ENCODE results near the gene EXPH5.

EXPH5 gene

DNA sequence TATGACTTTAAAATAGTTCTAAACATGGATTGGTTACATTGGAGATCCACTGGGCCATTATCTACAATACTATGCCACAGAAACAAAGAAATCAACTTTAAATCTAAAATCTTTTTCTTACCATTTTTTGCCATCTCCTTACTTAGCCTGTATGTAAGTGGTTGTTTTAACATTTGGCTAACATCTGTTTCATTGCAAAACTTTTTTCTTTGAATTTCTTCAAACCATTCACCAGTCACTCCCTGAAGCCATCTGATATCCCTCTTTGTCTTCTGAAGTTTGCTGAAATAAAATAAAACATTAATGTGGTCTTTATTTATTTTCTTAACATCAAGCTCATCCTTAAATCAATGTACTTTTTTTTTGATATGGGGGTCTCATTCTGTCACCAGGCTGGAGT lies 52.0 kb downstream of the EXPH5 start:
- no peak overlapping the region for H3K4me3 ChIP-seq (replicated peaks; ENCODE audit: low read depth, low read length)
- DNase-seq (ENCODE audit: low read depth) = no peak
- TF ChIP-seq, protein P1, sequence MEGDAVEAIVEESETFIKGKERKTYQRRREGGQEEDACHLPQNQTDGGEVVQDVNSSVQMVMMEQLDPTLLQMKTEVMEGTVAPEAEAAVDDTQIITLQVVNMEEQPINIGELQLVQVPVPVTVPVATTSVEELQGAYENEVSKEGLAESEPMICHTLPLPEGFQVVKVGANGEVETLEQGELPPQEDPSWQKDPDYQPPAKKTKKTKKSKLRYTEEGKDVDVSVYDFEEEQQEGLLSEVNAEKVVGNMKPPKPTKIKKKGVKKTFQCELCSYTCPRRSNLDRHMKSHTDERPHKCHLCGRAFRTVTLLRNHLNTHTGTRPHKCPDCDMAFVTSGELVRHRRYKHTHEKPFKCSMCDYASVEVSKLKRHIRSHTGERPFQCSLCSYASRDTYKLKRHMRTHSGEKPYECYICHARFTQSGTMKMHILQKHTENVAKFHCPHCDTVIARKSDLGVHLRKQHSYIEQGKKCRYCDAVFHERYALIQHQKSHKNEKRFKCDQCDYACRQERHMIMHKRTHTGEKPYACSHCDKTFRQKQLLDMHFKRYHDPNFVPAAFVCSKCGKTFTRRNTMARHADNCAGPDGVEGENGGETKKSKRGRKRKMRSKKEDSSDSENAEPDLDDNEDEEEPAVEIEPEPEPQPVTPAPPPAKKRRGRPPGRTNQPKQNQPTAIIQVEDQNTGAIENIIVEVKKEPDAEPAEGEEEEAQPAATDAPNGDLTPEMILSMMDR (IDR thresholded peaks at IDR 0.05; ENCODE audit: low read length, missing control alignments) = no peak

DNA sequence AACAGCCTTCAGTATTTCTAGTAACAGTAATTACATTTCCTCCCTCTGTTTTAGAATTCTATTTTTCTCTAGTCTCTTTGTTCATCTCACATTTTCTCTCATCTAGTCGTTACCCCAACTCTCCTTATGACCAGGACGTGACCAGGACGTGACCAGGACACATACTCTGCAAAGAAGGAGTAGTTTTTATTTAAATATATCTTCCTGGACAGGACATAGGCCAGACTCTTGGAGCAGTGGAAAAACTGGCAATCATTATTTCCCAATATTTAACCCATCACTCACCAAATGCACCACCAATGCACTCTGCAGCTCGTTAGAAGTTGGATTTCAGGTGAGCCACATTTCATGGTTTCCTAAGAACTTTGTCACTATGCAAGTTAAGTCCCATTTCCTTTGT lies 55.1 kb downstream of the EXPH5 start:
- no peak for DNase-seq (ENCODE audit: low read depth)
- no peak overlapping the region for H3K4me3 ChIP-seq (replicated peaks; ENCODE audit: low read depth, low read length)
- TF ChIP-seq, protein P1 (IDR thresholded peaks at IDR 0.05; ENCODE audit: low read length, missing control alignments) = no peak

DNA sequence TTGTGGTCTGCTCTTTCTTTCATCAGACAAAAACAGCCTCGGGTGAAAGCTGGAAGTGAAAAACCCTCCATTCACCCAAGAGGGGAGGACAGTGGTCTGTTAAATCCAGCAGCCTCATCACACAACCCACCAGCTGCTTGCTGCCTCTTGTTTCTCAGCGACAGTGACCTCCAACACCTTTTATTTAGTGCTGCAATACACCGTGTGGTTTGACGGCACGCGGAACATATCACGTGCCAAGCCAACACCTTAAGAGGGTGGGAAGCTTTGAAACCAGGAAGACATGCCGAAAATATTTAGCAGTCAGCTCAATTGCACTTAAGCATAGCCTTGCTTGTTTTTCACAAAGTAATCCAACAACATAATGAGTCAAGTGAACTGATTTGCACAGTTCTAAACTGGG lies 55.5 kb downstream of the EXPH5 start:
- TF ChIP-seq, protein P1 (IDR thresholded peaks at IDR 0.05; ENCODE audit: low read length, missing control alignments) = no peak
- no peak overlapping the region for H3K4me3 ChIP-seq (replicated peaks; ENCODE audit: low read depth, low read length)
- DNase-seq (ENCODE audit: low read depth) = no peak

DNA sequence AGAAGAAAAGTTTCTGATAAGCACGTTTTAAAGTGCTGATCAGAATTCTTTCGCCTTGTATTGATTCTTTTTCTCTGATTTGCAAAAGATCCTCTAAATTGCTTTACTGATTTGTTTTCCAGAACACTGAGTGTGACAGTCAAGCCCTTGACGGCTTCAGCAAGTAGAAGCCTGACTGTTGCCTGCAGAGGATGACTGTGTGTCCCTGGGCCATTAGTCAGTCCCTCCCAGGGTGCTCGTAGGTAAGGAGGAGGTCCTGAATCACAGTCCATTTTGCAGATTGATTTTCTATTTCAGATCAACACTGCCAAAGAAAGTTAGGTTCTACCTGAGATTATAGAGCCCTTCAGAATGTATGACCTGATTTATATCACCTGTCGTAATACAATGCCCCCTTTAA lies 56.8 kb downstream of the EXPH5 start:
- DNase-seq (ENCODE audit: low read depth) = no peak
- TF ChIP-seq, protein P1 (IDR thresholded peaks at IDR 0.05; ENCODE audit: low read length, missing control alignments) = no peak
- no peak overlapping the region for H3K4me3 ChIP-seq (replicated peaks; ENCODE audit: low read depth, low read length)

DNA sequence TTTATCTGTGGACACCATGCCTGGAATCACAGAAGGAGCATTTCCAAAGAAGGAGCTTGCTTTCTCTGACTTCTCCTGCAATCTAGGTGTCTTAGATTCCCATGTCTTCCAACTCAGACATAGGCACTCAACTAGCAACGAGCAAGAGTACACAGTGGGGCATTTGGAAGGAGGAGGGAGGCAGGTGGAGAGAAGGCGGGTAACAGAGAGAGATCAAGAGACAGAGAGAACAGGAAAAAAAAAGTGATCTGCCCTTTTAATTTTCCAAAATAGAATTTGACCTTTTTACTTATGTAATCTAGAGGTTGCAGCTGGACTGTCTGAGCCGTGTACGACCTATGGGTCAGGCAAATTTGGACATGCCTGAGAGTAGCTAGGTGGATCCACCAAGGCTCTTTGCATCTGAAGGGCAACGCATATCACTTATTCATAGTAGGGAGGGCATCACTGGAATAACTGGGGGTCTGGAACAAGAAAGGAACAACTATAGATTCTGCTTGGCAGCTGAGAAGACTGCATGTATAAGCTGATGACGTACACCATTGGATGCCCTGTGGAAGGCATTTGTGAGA lies 58.1 kb downstream of the EXPH5 start:
- TF ChIP-seq, protein P1 (IDR thresholded peaks at IDR 0.05; ENCODE audit: low read length, missing control alignments) = no peak
- DNase-seq (ENCODE audit: low read depth) = no peak
- no peak overlapping the region for H3K4me3 ChIP-seq (replicated peaks; ENCODE audit: low read depth, low read length)

DNA sequence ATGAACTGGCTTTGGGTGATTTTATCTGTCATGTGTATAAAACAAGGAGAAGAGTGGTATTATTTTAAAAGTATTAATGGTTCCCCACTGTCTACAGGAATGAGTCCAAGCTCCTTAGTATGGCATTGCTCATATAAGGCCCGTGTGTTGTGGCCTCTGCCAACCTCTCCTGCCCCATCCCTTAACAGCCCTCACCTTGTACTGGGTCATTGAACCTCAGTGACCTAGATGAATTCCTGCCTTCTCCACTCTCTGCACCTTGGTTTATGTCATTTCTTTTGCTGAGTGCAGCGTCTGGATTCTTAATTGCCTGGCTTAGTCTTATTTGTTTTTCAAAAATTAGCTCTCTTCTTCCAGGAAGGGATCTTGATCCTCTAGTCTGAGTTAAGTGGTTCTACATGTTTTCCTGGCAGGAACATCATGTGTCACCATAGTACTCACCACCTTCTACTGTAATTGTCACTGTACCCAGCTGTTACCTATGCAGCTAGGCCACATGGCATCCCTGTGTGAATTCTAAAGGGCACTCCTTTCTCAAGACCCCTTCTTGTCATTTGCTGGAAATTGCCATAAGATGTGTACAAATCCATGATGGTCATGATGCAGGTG lies 59.2 kb downstream of the EXPH5 start:
- TF ChIP-seq, protein P1 (IDR thresholded peaks at IDR 0.05; ENCODE audit: low read length, missing control alignments) = no peak
- no peak overlapping the region for H3K4me3 ChIP-seq (replicated peaks; ENCODE audit: low read depth, low read length)
- no peak for DNase-seq (ENCODE audit: low read depth)

DNA sequence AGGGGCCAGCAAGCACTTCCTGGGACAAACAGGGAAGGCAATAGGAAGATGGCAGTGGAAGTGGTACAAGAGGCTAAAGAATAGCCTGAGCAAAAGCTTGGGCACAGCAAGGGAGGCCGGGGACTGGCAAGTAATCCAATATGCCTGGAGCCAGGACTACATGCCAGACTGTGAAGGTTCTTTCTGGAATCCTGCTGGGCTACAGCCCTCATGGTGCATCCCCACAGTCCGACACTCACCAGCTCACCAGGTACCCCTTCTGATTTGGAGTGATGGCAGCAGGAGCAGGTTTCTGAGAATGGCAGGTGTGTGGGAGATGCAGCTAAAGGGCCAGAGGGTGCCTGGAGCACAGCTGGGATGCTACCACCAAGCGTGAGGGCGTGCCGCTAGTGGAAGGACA lies 63.1 kb downstream of the EXPH5 start:
- TF ChIP-seq, protein P1 (IDR thresholded peaks at IDR 0.05; ENCODE audit: low read length, missing control alignments) = no peak
- no peak overlapping the region for H3K4me3 ChIP-seq (replicated peaks; ENCODE audit: low read depth, low read length)
- DNase-seq (ENCODE audit: low read depth) = no peak

Measured in fibroblast of pulmonary artery (primary cell).